Limb (tissue), 2 donors: ENCODE measurements around the gene ABR.
"Not testable (repeated sequence)": the region's sequence is repeated elsewhere in the genome, so short reads cannot be mapped to it uniquely, and the experiment has no call there.

Experiments used
- DNase-seq, 2 donors: peaks; one replicate each; pipeline ENCODE4 v3.0.0-alpha.2; 2016; ENCODE audit errors: extremely low spot score in 2 of 2

Gene ABR

GRCh38 chr17:1122533-1123392 is 57.0 kb downstream of the ABR start:
- peak in 1 of 2 donors; percentile 91 for DNase-seq

- not testable (repeated sequence) for DNase-seq
Observed at GRCh38 chr17:1121442-1121817, 58.4 kb downstream of the ABR start.

GRCh38 chr17:1120596-1121441 is 59.0 kb downstream of the ABR start:
- no peak for DNase-seq

- DNase-seq, result no peak
Observed at GRCh38 chr17:1119924-1120323, 59.9 kb downstream of the ABR start.

- no peak for DNase-seq
Observed at GRCh38 chr17:1116602-1117001, 63.2 kb downstream of the ABR start.

GRCh38 chr17:1112875-1113274 is 66.9 kb downstream of the ABR start:
- DNase-seq, result no peak

GRCh38 chr17:1111599-1112443 is 68.0 kb downstream of the ABR start:
- DNase-seq, result no peak

GRCh38 chr17:1110862-1111598 is 68.8 kb downstream of the ABR start:
- DNase-seq, result no peak

GRCh38 chr17:1110541-1110861 is 69.3 kb downstream of the ABR start:
- DNase-seq, result no peak

GRCh38 chr17:1109606-1110540 is 69.9 kb downstream of the ABR start:
- no peak for DNase-seq

GRCh38 chr17:1108765-1109605 is 70.8 kb downstream of the ABR start:
- DNase-seq, result peak in 1 of 2 donors; percentile 78

- DNase-seq, result peak in 1 of 2 donors; percentile 64
Observed at GRCh38 chr17:1108478-1108764, 71.4 kb downstream of the ABR start.

GRCh38 chr17:1107777-1108477 is 71.9 kb downstream of the ABR start:
- no peak for DNase-seq

GRCh38 chr17:1107083-1107776 is 72.6 kb downstream of the ABR start:
- DNase-seq, result no peak

GRCh38 chr17:1104222-1104621 is 75.6 kb downstream of the ABR start:
- DNase-seq, result no peak

GRCh38 chr17:1100382-1100781 is 79.4 kb downstream of the ABR start:
- no peak for DNase-seq

GRCh38 chr17:1099242-1099641 is 80.5 kb downstream of the ABR start:
- no peak for DNase-seq
